Naive B cell (primary cell): ENCODE results near the gene PSTPIP2. TPM values are rescaled to one million over a fixed set of nuclear protein-coding genes. Genes with fewer than 3 reads are reported as not detected.

ENCODE experiments used
- ATAC-seq, 2 donors: fragments of 150-1000 bp; cut with Tn5 transposase; 2 replicates each; pipeline ENCODE4 v1.10.0; 2021; ENCODE audit warnings: low read depth in 2 of 2, mild to moderate bottlenecking in 2 of 2, moderate library complexity in 2 of 2
- DNase-seq: peaks from one replicate; pipeline ENCODE4 v3.0.0; 2022
- H3K27ac Mint-ChIP-seq, 6 donors: one replicate each; pipeline ENCODE4 v1.8.0; 2020 to 2022; ENCODE audit warnings: mild to moderate bottlenecking in 6 of 6, mixed read lengths in 6 of 6, moderate library complexity in 5 of 6, inconsistent platforms in 2 of 6
- H3K27me3 Mint-ChIP-seq, 3 donors: one replicate each; pipeline ENCODE4 v1.8.0; 2021 to 2022; ENCODE audit warnings: mixed read lengths in 3 of 3, mild to moderate bottlenecking in 1 of 3
- H3K36me3 Mint-ChIP-seq, 2 donors: one replicate each; pipeline ENCODE4 v1.8.0; 2020 to 2022; ENCODE audit warnings: mixed read lengths in 2 of 2, inconsistent platforms in 1 of 2, mild to moderate bottlenecking in 1 of 2
- H3K4me1 Mint-ChIP-seq, 3 donors: one replicate each; pipeline ENCODE4 v1.8.0; 2020 to 2022; ENCODE audit warnings: mixed read lengths in 3 of 3, inconsistent platforms in 1 of 3, mild to moderate bottlenecking in 1 of 3, moderate library complexity in 1 of 3
- H3K4me3 Mint-ChIP-seq, 8 donors: one replicate each; pipeline ENCODE4 v1.8.0; 2020 to 2022; ENCODE audit warnings: mild to moderate bottlenecking in 8 of 8, mixed read lengths in 8 of 8, moderate library complexity in 8 of 8, inconsistent platforms in 2 of 8
- H3K9me3 Mint-ChIP-seq, 7 donors: one replicate each; pipeline ENCODE4 v1.8.0; 2020 to 2022; ENCODE audit warnings: mixed read lengths in 7 of 7, mild to moderate bottlenecking in 5 of 7, inconsistent platforms in 2 of 7, moderate library complexity in 1 of 7
- polyA plus RNA-seq, 6 donors: library from polyadenylated mRNA; unstranded; fragments of 300-500 nt; fragmentation: Illumina TruSeq; gene quantifications; one replicate each; pipeline ENCODE4 v1.2.3, GENCODE V29; 2021; ENCODE audit warnings: low read depth in 6 of 6

PSTPIP2 gene
- polyA plus RNA-seq, 6 donors from 2014 or later, result 0.29 to 1.8 (median 0.90) TPM

DNA sequence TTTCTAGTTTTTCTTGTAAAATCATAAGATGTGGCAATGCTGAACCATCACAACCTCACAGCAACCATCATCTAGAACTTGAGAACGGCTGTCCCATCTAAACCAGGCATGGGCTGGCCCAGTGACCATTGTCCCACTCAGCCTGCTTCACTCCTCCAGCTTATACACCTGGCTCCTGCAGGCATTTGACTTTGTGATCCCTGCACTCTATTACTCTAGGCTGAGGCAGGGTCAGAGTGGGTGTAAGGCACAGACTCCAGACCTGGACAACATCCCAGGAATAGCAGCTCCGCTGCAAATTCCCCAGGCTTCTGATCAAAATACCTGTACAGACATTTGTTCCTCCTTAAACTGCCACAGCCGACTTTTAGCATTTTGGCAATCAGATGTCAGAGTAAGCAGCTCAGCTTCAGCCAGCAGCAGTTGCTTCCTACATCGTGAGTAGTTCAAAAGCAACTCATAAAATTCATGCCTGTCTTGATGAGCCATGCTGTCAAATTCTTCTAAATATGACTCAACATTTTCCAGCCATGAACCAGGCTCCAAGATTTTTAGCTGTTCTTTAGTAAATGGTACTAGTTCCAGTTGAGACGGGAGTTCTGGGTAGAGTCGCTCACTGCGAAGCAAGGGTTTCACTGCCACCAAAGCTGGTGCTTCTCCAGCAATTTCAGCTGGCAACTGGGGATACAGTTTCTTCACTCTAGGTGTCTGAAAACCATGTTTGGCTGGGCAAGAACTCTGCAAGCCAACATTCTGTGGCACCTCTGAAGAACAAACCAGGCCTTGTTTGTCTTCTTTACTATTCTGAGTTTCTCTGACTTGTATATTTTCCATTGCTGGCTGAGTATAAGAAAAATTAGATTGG is 117.8 kb downstream of the PSTPIP2 start:
- no peak for ATAC-seq
- H3K9me3 Mint-ChIP-seq, result no peaks in the 10 kb centered on the region
- H3K27ac Mint-ChIP-seq, result no peak overlapping the region
- DNase-seq, result no peak
- H3K4me1 Mint-ChIP-seq, result peaks cover 8 to 20% (median 14%) of the 10 kb centered on the region in 3 donors
- no peak overlapping the region for H3K4me3 Mint-ChIP-seq
- no peaks in the 10 kb centered on the region for H3K27me3 Mint-ChIP-seq
- H3K36me3 Mint-ChIP-seq, result peaks cover 46 to 50% of the 10 kb centered on the region in 2 donors

DNA sequence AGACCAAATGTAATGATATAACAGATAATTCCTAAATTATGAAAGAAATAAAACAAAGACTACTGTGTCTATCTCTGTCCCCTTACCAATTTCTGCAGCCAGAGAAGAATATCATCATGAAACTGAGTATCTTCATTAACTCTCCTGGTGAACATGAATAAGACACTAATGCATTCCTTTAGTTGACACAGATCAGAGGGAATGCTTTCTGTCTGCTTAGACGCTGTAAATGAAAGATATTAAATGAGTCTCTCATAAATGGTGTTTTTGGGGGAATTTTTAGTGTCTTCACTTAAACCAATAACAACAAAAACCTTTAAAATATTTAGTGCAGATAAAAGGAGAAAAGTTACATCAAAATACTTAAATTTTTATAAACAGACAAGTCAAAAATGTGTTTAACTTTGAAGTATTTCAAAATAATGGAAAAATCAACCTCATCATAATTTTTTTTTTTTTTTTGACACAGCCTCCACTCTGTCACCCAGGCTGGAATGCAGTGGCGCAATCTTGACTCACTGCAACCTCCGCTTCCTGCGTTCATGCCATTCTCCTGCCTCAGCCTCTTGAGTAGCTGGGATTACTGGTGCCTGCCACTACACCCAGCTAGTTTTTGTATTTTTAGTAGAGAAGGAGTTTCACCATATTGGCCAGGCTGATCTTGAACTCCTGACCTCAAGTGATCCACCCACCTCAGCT is 120.9 kb downstream of the PSTPIP2 start:
- Mint-ChIP-seq H3K4me1 (peaks cover 0 to 17% (median 4%) of the 10 kb centered on the region in 3 donors), H3K9me3 (no peaks in the 10 kb centered on the region), H3K27me3 (no peaks in the 10 kb centered on the region), H3K36me3 (peaks cover 68 to 69% of the 10 kb centered on the region in 2 donors), H3K4me3 (no peak overlapping the region), H3K27ac (peak overlapping the region in 1 of 6 donors; percentile 84)
- DNase-seq (no peak), ATAC-seq (no peak)

DNA sequence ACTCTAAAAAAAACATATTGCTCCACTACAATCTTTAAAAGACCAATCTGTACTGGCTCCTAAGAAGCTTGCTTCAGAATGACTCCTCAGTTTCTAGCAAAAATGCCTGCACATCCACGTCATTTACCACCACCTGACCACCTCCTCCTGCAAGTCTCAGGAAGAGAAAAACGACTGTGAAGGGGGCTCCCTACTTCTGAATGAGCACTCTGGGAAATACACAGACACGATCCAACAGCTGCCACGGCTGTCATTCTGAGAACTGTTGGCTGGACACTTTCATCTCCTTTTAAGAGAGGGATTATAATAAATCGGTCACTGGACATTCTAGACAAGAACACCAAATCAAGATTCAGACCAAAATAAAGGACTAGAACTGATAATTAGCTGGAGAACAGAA is 126.4 kb downstream of the PSTPIP2 start:
- Mint-ChIP-seq H3K36me3 (peaks cover 44 to 55% of the 10 kb centered on the region in 2 donors), H3K27ac (no peak overlapping the region), H3K9me3 (no peaks in the 10 kb centered on the region), H3K4me1 (no peaks in the 10 kb centered on the region), H3K4me3 (no peak overlapping the region), H3K27me3 (no peaks in the 10 kb centered on the region)
- no peak for ATAC-seq
- DNase-seq, result no peak

DNA sequence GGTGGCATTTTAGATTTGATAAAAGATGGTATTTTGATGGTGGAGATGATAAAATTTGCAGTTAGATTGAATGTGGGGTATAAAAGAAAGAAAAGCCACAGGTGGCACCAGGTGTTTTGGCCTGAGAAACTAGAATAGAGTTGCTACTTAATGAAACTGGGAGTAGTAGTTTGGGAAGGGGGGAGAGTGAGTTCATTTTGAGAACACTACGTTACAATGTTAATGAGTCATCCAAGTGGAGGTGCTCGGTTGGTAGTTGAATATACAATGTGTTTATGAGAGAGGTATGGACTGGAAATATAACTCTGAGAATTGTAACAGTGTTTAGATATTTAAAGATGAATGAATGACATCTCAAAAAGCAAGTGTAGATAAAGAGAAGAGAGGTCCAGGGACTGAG is 131.3 kb downstream of the PSTPIP2 start:
- no peak for ATAC-seq
- H3K27ac Mint-ChIP-seq, result peak overlapping the region in 1 of 6 donors; percentile 5
- no peak for DNase-seq
- H3K4me1 Mint-ChIP-seq, result peaks cover 0 to 5% (median 0%) of the 10 kb centered on the region in 3 donors
- peaks cover 40% of the 10 kb centered on the region in 2 donors for H3K36me3 Mint-ChIP-seq
- H3K9me3 Mint-ChIP-seq, result no peaks in the 10 kb centered on the region
- H3K27me3 Mint-ChIP-seq, result no peaks in the 10 kb centered on the region
- H3K4me3 Mint-ChIP-seq, result no peak overlapping the region

DNA sequence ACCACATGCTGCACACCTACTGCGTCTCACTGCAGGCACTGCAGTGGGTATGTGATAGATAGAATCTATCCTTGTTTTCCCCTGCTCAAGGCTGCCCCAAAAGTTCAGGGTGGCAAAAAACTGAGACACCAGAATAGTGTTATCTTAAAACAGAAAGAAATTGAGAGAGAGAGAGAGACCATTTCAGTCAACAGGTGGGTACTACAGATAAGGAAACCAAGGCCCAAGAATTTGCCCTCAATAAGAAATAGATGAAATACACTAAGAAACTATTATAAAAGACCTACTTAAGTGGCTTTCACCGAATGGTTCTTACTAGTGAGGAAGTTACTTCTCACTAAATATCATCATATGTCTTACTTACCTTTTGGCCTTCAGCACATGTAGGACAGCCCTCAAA is 132.8 kb downstream of the PSTPIP2 start:
- DNase-seq, result no peak
- no peaks in the 10 kb centered on the region for H3K27me3 Mint-ChIP-seq
- no peak for ATAC-seq
- H3K27ac Mint-ChIP-seq, result no peak overlapping the region
- peaks cover 0 to 5% (median 0%) of the 10 kb centered on the region in 3 donors for H3K4me1 Mint-ChIP-seq
- H3K4me3 Mint-ChIP-seq, result no peak overlapping the region
- peaks cover 32 to 40% of the 10 kb centered on the region in 2 donors for H3K36me3 Mint-ChIP-seq
- H3K9me3 Mint-ChIP-seq, result no peaks in the 10 kb centered on the region

DNA sequence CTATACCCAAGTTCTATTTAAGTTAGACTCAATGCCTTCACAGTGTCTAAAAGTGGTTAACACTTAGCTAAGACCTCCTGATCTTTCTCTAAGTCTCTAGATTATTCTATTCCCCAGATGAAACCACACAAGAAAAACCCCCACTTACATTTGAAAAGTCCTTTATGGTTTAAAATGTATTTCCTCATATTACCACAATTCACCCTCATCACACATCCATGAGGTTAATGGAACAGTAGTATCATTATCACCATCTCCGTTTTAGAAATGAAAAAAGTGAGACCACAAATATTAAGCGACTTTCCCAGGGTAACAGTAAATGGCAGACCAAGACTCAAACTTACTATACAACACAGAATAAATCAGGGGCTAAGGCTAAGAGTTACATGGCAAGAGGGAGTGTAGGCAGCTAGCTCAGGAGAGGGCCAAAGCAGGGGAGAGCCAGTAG is 133.5 kb downstream of the PSTPIP2 start:
- Mint-ChIP-seq H3K9me3 (no peaks in the 10 kb centered on the region), H3K36me3 (peaks cover 32 to 40% of the 10 kb centered on the region in 2 donors), H3K27me3 (no peaks in the 10 kb centered on the region), H3K4me3 (no peak overlapping the region), H3K4me1 (peaks cover 0 to 5% (median 0%) of the 10 kb centered on the region in 3 donors), H3K27ac (no peak overlapping the region)
- DNase-seq (no peak), ATAC-seq (no peak)

DNA sequence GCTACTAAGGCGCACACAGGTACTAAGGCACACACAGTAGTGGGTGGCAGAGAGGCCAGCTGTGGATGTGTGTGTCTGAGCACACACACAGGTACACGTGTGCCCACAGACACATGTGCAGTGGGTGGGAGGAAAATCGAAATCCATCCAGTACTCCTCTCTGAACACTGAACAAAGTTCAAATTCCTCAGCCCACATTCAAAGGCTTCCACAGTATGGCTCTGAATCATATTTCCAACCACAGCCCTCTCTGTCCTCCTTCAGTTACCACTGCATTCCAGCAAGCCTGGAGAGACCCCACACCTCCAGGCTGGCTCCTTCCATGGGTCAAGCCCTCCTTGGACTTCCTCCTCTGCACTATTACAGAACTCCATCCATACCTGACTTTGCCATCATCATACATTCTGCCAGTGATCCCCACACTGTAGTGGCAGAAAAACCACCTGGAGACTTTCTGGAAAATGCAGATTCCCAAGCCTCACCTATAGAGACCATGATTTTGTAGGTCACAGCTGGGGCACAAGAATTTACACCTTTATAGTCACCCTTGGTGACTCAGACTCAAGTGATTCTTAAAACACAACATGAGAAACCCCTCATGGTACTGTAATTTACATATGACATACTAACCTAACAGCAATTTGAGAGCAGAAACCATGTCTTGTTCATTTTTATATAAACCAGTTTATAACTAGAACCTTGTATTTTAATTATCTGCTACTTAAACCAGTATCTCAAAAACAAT is 136.3 kb downstream of the PSTPIP2 start:
- DNase-seq (no peak), ATAC-seq (no peak)
- Mint-ChIP-seq H3K27me3 (no peaks in the 10 kb centered on the region), H3K27ac (no peak overlapping the region), H3K36me3 (peaks cover 32% of the 10 kb centered on the region in 2 donors), H3K4me1 (peaks cover 0 to 5% (median 1%) of the 10 kb centered on the region in 3 donors), H3K4me3 (no peak overlapping the region), H3K9me3 (no peaks in the 10 kb centered on the region)

Other genes starting within 250 kb of the PSTPIP2 start
- under 1 TPM in 3 of 6 donors, not detected in 3; 0.09 to 0.16 (median 0.13) TPM for gene SIGLEC15, start 246.6 kb downstream of the PSTPIP2 start, polyA plus RNA-seq
- gene EPG5, start 104.9 kb downstream of the PSTPIP2 start, polyA plus RNA-seq, result 1 to 10 TPM; 3.4 to 6.9 (median 5.4) TPM
- 100 to 1,000 TPM; 349 to 555 (median 393) TPM for gene ATP5F1A, start 26.0 kb upstream of the PSTPIP2 start, polyA plus RNA-seq
- 10 to 100 TPM; 49.4 to 74.0 (median 63.8) TPM for gene HAUS1, start 32.1 kb upstream of the PSTPIP2 start, polyA plus RNA-seq